ENCODE data around the gene ARFGAP3. TPM values are rescaled to one million over a fixed set of nuclear protein-coding genes. Genes with fewer than 3 reads are reported as not detected.

ARFGAP3 gene
- total RNA-seq, 1 donor from 2014 or later, result 29.3 TPM

DNA sequence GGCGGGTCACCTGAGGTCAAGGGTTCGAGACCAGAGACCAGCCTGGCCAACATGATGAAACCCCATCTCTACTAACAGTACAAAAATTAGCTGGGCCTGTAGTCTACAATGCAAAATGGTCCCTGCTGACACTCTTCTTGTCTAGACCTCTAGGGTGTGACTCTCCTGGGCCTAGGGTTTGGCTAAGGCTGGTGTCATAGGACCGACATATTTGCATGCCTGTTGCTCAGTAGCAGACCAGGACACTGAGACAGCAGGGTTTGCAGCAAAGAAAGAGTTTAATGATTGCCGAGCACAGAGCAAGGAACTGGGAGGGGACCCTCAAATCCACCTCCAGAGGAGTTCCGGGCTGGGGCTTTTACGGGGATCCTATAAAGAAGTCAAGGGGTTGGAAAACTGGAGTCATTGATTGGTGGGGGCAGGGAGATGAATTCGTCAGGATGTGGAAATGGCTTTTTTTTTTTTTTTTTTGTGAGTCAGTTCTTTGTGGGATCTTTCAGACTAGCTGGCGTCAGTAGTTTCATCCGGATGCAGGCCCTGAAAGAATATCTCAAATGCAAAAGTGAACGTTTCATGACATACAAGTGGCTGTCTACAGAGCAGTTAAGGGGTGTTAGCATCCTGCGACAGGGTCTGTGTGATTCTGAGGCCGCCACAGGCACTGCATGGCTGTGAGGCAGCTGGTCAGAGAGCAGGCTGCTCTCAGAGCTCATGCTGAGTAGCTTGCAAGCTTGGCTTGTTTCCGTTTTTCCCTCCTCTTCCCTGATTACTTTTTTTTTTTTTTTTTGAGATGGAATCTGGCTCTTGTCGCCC, 109.2 kb downstream of the ARFGAP3 start:
- Mint-ChIP-seq H3K4me3 (no peak overlapping the region), H3K4me1 (ENCODE audit: unreplicated experiment) (peaks cover 20% of the 10 kb centered on the region), H3K27ac (peak overlapping the region; percentile 50), H3K27me3 (no peaks in the 10 kb centered on the region), H3K36me3 (no peaks in the 10 kb centered on the region), H3K9me3 (no peaks in the 10 kb centered on the region)
- DNase-seq (ENCODE audit: extremely low spot score, unreplicated experiment), result no peak
- TF ChIP-seq, protein P1, sequence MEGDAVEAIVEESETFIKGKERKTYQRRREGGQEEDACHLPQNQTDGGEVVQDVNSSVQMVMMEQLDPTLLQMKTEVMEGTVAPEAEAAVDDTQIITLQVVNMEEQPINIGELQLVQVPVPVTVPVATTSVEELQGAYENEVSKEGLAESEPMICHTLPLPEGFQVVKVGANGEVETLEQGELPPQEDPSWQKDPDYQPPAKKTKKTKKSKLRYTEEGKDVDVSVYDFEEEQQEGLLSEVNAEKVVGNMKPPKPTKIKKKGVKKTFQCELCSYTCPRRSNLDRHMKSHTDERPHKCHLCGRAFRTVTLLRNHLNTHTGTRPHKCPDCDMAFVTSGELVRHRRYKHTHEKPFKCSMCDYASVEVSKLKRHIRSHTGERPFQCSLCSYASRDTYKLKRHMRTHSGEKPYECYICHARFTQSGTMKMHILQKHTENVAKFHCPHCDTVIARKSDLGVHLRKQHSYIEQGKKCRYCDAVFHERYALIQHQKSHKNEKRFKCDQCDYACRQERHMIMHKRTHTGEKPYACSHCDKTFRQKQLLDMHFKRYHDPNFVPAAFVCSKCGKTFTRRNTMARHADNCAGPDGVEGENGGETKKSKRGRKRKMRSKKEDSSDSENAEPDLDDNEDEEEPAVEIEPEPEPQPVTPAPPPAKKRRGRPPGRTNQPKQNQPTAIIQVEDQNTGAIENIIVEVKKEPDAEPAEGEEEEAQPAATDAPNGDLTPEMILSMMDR (conservative IDR thresholded peaks at IDR 0.05), result no peak

Other genes starting within 250 kb of the ARFGAP3 start
- gene POLDIP3, start 242.4 kb downstream of the ARFGAP3 start, total RNA-seq (ENCODE audit: low replicate concordance), result 75.6 and 86.9 TPM in 2 replicates
- 0.86 and 1.1 TPM in 2 replicates for gene ATP5MGL, start 216.7 kb downstream of the ARFGAP3 start, total RNA-seq (ENCODE audit: low replicate concordance)
- gene CYB5R3, start 207.9 kb downstream of the ARFGAP3 start, total RNA-seq (ENCODE audit: low replicate concordance), result 89.3 and 102 TPM in 2 replicates
- gene A4GALT, start 136.4 kb downstream of the ARFGAP3 start, total RNA-seq (ENCODE audit: low replicate concordance), result 20.2 and 76.3 TPM in 2 replicates
- 53.4 and 89.1 TPM in 2 replicates for gene PACSIN2, start 157.9 kb upstream of the ARFGAP3 start, total RNA-seq (ENCODE audit: low replicate concordance)
- 11.0 and 16.9 TPM in 2 replicates for gene TTLL1, start 232.1 kb upstream of the ARFGAP3 start, total RNA-seq (ENCODE audit: low replicate concordance)

Measured in type B pancreatic cell (in vitro differentiated cells).